ENCODE results near the gene MYO5B.

- TF ChIP-seq RAD21 (IDR thresholded peaks at IDR 0.05) (no peak), CTCF (IDR thresholded peaks at IDR 0.05; ENCODE audit: low read depth, low read length, missing input control) (no peak), JUND (IDR thresholded peaks at IDR 0.05) (no peak), EGR1 (IDR thresholded peaks at IDR 0.05; ENCODE audit: low read depth in 2 of 2) (no peak), GABPA (IDR thresholded peaks at IDR 0.05 in 1 of 2, conservative IDR thresholded peaks at IDR 0.05 in 1 of 2) (no peak), REST (IDR thresholded peaks at IDR 0.05) (no peak), TAF1 (conservative IDR thresholded peaks at IDR 0.05) (no peak), FOXA1 (IDR thresholded peaks at IDR 0.05) (no peak), SP1 (IDR thresholded peaks at IDR 0.05) (no peak), NR2F2 (IDR thresholded peaks at IDR 0.05) (no peak)
- TF ChIP-seq, protein P1, sequence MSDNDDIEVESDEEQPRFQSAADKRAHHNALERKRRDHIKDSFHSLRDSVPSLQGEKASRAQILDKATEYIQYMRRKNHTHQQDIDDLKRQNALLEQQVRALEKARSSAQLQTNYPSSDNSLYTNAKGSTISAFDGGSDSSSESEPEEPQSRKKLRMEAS (IDR thresholded peaks at IDR 0.05), result no peak
- TF ChIP-seq, protein P2, sequence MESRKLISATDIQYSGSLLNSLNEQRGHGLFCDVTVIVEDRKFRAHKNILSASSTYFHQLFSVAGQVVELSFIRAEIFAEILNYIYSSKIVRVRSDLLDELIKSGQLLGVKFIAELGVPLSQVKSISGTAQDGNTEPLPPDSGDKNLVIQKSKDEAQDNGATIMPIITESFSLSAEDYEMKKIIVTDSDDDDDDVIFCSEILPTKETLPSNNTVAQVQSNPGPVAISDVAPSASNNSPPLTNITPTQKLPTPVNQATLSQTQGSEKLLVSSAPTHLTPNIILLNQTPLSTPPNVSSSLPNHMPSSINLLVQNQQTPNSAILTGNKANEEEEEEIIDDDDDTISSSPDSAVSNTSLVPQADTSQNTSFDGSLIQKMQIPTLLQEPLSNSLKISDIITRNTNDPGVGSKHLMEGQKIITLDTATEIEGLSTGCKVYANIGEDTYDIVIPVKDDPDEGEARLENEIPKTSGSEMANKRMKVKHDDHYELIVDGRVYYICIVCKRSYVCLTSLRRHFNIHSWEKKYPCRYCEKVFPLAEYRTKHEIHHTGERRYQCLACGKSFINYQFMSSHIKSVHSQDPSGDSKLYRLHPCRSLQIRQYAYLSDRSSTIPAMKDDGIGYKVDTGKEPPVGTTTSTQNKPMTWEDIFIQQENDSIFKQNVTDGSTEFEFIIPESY (IDR thresholded peaks at IDR 0.05), result no peak
- TF ChIP-seq, protein P3, sequence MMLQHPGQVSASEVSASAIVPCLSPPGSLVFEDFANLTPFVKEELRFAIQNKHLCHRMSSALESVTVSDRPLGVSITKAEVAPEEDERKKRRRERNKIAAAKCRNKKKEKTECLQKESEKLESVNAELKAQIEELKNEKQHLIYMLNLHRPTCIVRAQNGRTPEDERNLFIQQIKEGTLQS (IDR thresholded peaks at IDR 0.05), result no peak
These were observed 287.5 kb downstream of the MYO5B start for GRCh38 chr18:49907346-49907929.

Measured in liver (tissue), 3 donors.